H1 (cell line): ENCODE results near the gene DRC7. TPM values are rescaled to one million over a fixed set of nuclear protein-coding genes. Genes with fewer than 3 reads are reported as not detected.

Experiments
- CTCF ChIA-PET: fragments of 300-600 bp; sonication (Branson Sonifier 250); formaldehyde crosslinking; loops from one replicate; lab custom pipeline; 2021; ENCODE audit not compliant: partially characterized antibody; lab: Charles Lee
- POLR2A ChIA-PET: fragments of 300-600 bp; sonication (Branson Sonifier 250); formaldehyde crosslinking; loops from one replicate; lab custom pipeline; 2021; ENCODE audit warnings: inconsistent platforms; ENCODE audit not compliant: partially characterized antibody; lab: Charles Lee
- DNase-seq, 2 experiments: peaks; one replicate each; pipeline versions ENCODE4 v3.0.0 to v3.0.0-alpha.2; 2010 to 2022; ENCODE audit warnings: low spot score in 2 of 2, low read depth in 1 of 2, mixed read lengths in 1 of 2
- FAIRE-seq: peaks from 2 replicates; lab custom pipeline; 2011; peaks lifted over from hg19 to GRCh38; lab: Jason Lieb, UNC
- H2AFZ ChIP-seq: 2 replicates; pipeline ENCODE4 v1.8.1; 2012; ENCODE audit warnings: low read length, inconsistent platforms
- H2AK5ac ChIP-seq: 2 replicates; pipeline ENCODE4 v1.6.1; 2013; ENCODE audit warnings: low read depth, low read length
- H2BK120ac ChIP-seq: replicated peaks from 2 replicates; pipeline ENCODE3; 2013; ENCODE audit warnings: low read depth, low read length, inconsistent platforms
- H2BK12ac ChIP-seq: 2 replicates; pipeline ENCODE4 v1.6.1; 2013; ENCODE audit warnings: low read depth, low read length
- H2BK15ac ChIP-seq: 2 replicates; pipeline ENCODE4 v1.6.1; 2013; ENCODE audit warnings: low read length
- H2BK20ac ChIP-seq: 2 replicates; pipeline ENCODE4 v1.6.1; 2013; ENCODE audit warnings: low read length
- H2BK5ac ChIP-seq: 2 replicates; pipeline ENCODE4 v1.6.1; 2013; ENCODE audit warnings: low read depth, low read length
- H3K14ac ChIP-seq: 2 replicates; pipeline ENCODE4 v1.6.1; 2013; ENCODE audit warnings: inconsistent platforms; ENCODE audit not compliant: insufficient read length
- H3K18ac ChIP-seq: 2 replicates; pipeline ENCODE4 v1.6.1; 2013; ENCODE audit warnings: low read length; ENCODE audit errors: extremely low read depth
- H3K23ac ChIP-seq: 2 replicates; pipeline ENCODE4 v1.6.1; 2013; ENCODE audit warnings: inconsistent platforms; ENCODE audit not compliant: insufficient read length
- H3K23me2 ChIP-seq: 2 replicates; pipeline ENCODE4 v1.6.1; 2013; ENCODE audit warnings: low read depth, low read length
- H3K27ac ChIP-seq: 2 replicates; pipeline ENCODE4 v1.6.1; 2011; ENCODE audit warnings: low read depth, low read length, inconsistent platforms
- H3K27me3 ChIP-seq, 4 experiments: replicated peaks in 1 of 4; 1 replicate in 1 of 4; 2 replicates in 3 of 4; pipeline versions ENCODE4 v1.6.1 to v1.8.1; 2011 to 2013; ENCODE audit warnings: low read length in 3 of 4, mild to moderate bottlenecking in 3 of 4, inconsistent platforms in 2 of 4, mixed read lengths in 2 of 4, moderate library complexity in 1 of 4; ENCODE audit not compliant: control insufficient read depth in 3 of 4, insufficient read depth in 3 of 4; ENCODE audit errors: extremely low read depth in 1 of 4
- H3K36me3 ChIP-seq, 4 experiments: 2 replicates each; pipeline versions ENCODE4 v1.6.1 to v1.8.1; 2011 to 2013; ENCODE audit warnings: mild to moderate bottlenecking in 4 of 4, low read length in 3 of 4, moderate library complexity in 2 of 4, control low read depth in 1 of 4, inconsistent platforms in 1 of 4; ENCODE audit not compliant: insufficient read depth in 4 of 4, control insufficient read depth in 2 of 4
- H3K4ac ChIP-seq: replicated peaks from 2 replicates; pipeline ENCODE3; 2013; ENCODE audit warnings: low read length, low read depth, mixed read lengths, inconsistent platforms; ENCODE audit not compliant: insufficient read length
- H3K4me1 ChIP-seq, 4 experiments: replicated peaks in 1 of 4; 1 replicate in 1 of 4; 2 replicates in 3 of 4; pipeline versions ENCODE4 v1.6.1 to v1.8.1; 2011 to 2013; ENCODE audit warnings: low read length in 3 of 4, inconsistent platforms in 2 of 4, mixed read lengths in 1 of 4; ENCODE audit not compliant: insufficient read depth in 4 of 4, control insufficient read depth in 3 of 4
- H3K4me2 ChIP-seq, 2 experiments: 2 replicates each; pipeline versions ENCODE4 v1.6.1 to v1.8.1; 2011 to 2013; ENCODE audit warnings: low read depth in 2 of 2, low read length in 2 of 2, control low read depth in 1 of 2, inconsistent platforms in 1 of 2, mild to moderate bottlenecking in 1 of 2; ENCODE audit not compliant: insufficient read depth in 1 of 2
- H3K4me3 ChIP-seq, 4 experiments: fragments of 200-600, 300-600 bp in 1 of 4; sonication (generic), shearing (Covaris generic), sonication (Bioruptor Twin) in 1 of 4; 2 replicates each; pipeline versions ENCODE4 v1.5.1 to v1.8.1; 2011 to 2016; ENCODE audit warnings: low read length in 4 of 4, low read depth in 3 of 4, control low read depth in 2 of 4, inconsistent platforms in 2 of 4, mild to moderate bottlenecking in 2 of 4, mixed read lengths in 1 of 4, moderate library complexity in 1 of 4; ENCODE audit not compliant: insufficient read depth in 2 of 4; ENCODE audit errors: extremely low read depth in 1 of 4
- H3K56ac ChIP-seq: replicated peaks from 2 replicates; pipeline ENCODE3; 2013; ENCODE audit warnings: low read depth, mild to moderate bottlenecking, mixed read lengths, low read length, inconsistent platforms; ENCODE audit not compliant: insufficient read length
- H3K79me1 ChIP-seq: 2 replicates; pipeline ENCODE4 v1.6.1; 2013; ENCODE audit warnings: low read depth, low read length, control low read depth
- H3K79me2 ChIP-seq, 2 experiments: 2 replicates each; pipeline versions ENCODE4 v1.6.1 to v1.8.1; 2012 to 2013; ENCODE audit warnings: low read length in 2 of 2, mild to moderate bottlenecking in 2 of 2, inconsistent platforms in 1 of 2; ENCODE audit not compliant: insufficient read depth in 2 of 2, control insufficient read depth in 1 of 2
- H3K9ac ChIP-seq, 4 experiments: replicated peaks in 1 of 4; 1 replicate in 1 of 4; 2 replicates in 3 of 4; pipeline versions ENCODE4 v1.6.1 to v1.8.1; 2011 to 2013; ENCODE audit warnings: low read depth in 3 of 4, low read length in 3 of 4, control low read depth in 2 of 4, mild to moderate bottlenecking in 2 of 4, moderate library complexity in 2 of 4, inconsistent platforms in 1 of 4; ENCODE audit errors: extremely low read depth in 1 of 4
- H3K9me3 ChIP-seq, 2 experiments: 2 replicates each; pipeline versions ENCODE4 v1.6.1 to v1.8.1; 2012 to 2013; ENCODE audit warnings: mild to moderate bottlenecking in 2 of 2, moderate library complexity in 2 of 2, control low read depth in 1 of 2, inconsistent platforms in 1 of 2, low read depth in 1 of 2, low read length in 1 of 2, mixed read lengths in 1 of 2; ENCODE audit not compliant: insufficient read depth in 2 of 2
- H4K20me1 ChIP-seq, 2 experiments: replicated peaks in 1 of 2; 2 replicates each; pipeline versions ENCODE3 to v1.8.1; 2011 to 2013; ENCODE audit warnings: inconsistent platforms in 2 of 2, low read length in 2 of 2, mild to moderate bottlenecking in 1 of 2; ENCODE audit not compliant: insufficient read depth in 2 of 2, control insufficient read depth in 1 of 2
- H4K5ac ChIP-seq: 2 replicates; pipeline ENCODE4 v1.6.1; 2013; ENCODE audit warnings: low read length, low read depth, mixed read lengths, inconsistent platforms; ENCODE audit not compliant: insufficient read length
- H4K8ac ChIP-seq: 2 replicates; pipeline ENCODE4 v1.8.0; 2013; ENCODE audit warnings: mild to moderate bottlenecking, moderate library complexity, low read length, inconsistent platforms; ENCODE audit not compliant: insufficient read depth; ENCODE audit errors: extremely low read depth
- H4K91ac ChIP-seq: replicated peaks from 2 replicates; pipeline ENCODE3; 2013; ENCODE audit warnings: low read length, mixed read lengths, inconsistent platforms; ENCODE audit not compliant: insufficient read length
- CREB1 ChIP-seq: IDR thresholded peaks from 2 replicates; pipeline ENCODE4 v1.6.1; 2012; ENCODE audit warnings: inconsistent platforms
- EGR1 ChIP-seq: IDR thresholded peaks from 2 replicates; pipeline ENCODE4 v1.6.1; 2011; ENCODE audit warnings: low read depth, low read length, borderline replicate concordance
- EZH2 ChIP-seq: fragments of 200-600 bp; sonication (generic); IDR thresholded peaks from 2 replicates; pipeline ENCODE4 v1.7.1; 2012; ENCODE audit warnings: low read depth, mild to moderate bottlenecking, moderate library complexity, low read length, inconsistent platforms; ENCODE audit not compliant: severe bottlenecking
- GABPA ChIP-seq: IDR thresholded peaks from 2 replicates; pipeline ENCODE4 v1.6.1; 2011; ENCODE audit warnings: mild to moderate bottlenecking, low read length, moderate library complexity, borderline replicate concordance; ENCODE audit not compliant: insufficient read depth
- KDM1A ChIP-seq: fragments of 200-600, 300-600 bp; sonication (generic); IDR thresholded peaks from 2 replicates; pipeline ENCODE4 v1.7.1; 2016; ENCODE audit warnings: mild to moderate bottlenecking, low read length, borderline replicate concordance
- NANOG ChIP-seq: IDR thresholded peaks from 2 replicates; pipeline ENCODE4 v1.6.1; 2011; ENCODE audit warnings: low read length, low read depth, mild to moderate bottlenecking, inconsistent platforms; ENCODE audit not compliant: insufficient read depth, poor library complexity, severe bottlenecking
- POU5F1 ChIP-seq: IDR thresholded peaks from 2 replicates; pipeline ENCODE4 v1.6.1; 2011; ENCODE audit warnings: low read depth, mild to moderate bottlenecking, low read length, moderate library complexity
- SIX5 ChIP-seq: IDR thresholded peaks from 2 replicates; pipeline ENCODE4 v1.6.1; 2011; ENCODE audit warnings: mild to moderate bottlenecking, low read depth, low read length
- SP1 ChIP-seq: IDR thresholded peaks from 2 replicates; pipeline ENCODE4 v1.6.1; 2011; ENCODE audit warnings: low read depth, low read length
- TBP ChIP-seq: IDR thresholded peaks from 2 replicates; pipeline ENCODE4 v1.6.1; 2011; ENCODE audit warnings: low read depth, low read length, improper control_type of control experiment
- YY1 ChIP-seq: IDR thresholded peaks from 2 replicates; pipeline ENCODE4 v1.6.1; 2011; ENCODE audit warnings: low read depth, mild to moderate bottlenecking, low read length
- ZNF274 ChIP-seq: IDR thresholded peaks from 2 replicates; pipeline ENCODE4 v1.7.0; 2012; ENCODE audit warnings: low read length, borderline replicate concordance; ENCODE audit errors: extremely low read depth
- WGBS, 2 experiments: shearing (Covaris generic) in 1 of 2; methylation state at CpG; one replicate each; pipeline versions ENCODE4 v1.1.6 to v1.1.7; 2013 to 2015; ENCODE audit warnings: low lambda C conversion rate in 2 of 2, mixed read lengths in 2 of 2, inconsistent platforms in 1 of 2, low coverage in 1 of 2, missing lambda C conversion rate in 1 of 2; ENCODE audit not compliant: insufficient replicate concordance in 2 of 2, insufficient coverage in 1 of 2, insufficient read length in 1 of 2; ENCODE audit errors: extremely low coverage in 1 of 2, missing lambda C conversion rate in 1 of 2; 5-methylcytosine and 5-hydroxymethylcytosine counted together
- polyA plus RNA-seq, 7 experiments: library from polyadenylated mRNA; depleted of rRNA in 3 of 7; stranded (reverse) in 5 of 7; unstranded in 2 of 7; fragments of >200 nt in 5 of 7; fragments of 200-250 nt in 2 of 7; gene quantifications; 1 replicate in 5 of 7; 2 replicates in 1 of 7; 4 replicates in 1 of 7; pipeline versions ENCODE4 v1.2.1 to v1.2.3, GENCODE V29; 2011 to 2013; ENCODE audit warnings: missing spikeins in 2 of 7, mixed read lengths in 2 of 7
- total RNA-seq: library from RNA; stranded (reverse); fragmentation: NEBNext Ultra II Directional; extraction: Animal tissue kit (Norgen Biotek cat#: 25700); gene quantifications from 2 replicates; pipeline ENCODE4 v1.2.1, GENCODE V29; 2021

The DRC7 gene
- total and polyA plus RNA-seq, 2 of the 8 experiments (the other 6 are each of a cell fraction or from before 2014, with no cell fraction given), result 0.14 TPM; not detected in 1

GRCh38 chr16:57775661-57776469 lies 81.3 kb downstream of the DRC7 start:
- ChIA-PET CTCF (interaction anchor here (0.5 to 22.4 kb wide), 45 partner anchors 8 to 354 kb away, joined by 3 to 279 read pairs (median 4); partner anchors contain the start of gene KIFC3), POLR2A (interaction anchor here (0.6 to 1.5 kb wide), 4 partner anchors 11 to 43 kb away, joined by 3 to 4 read pairs (median 3); partner anchors contain the start of gene KATNB1)
- DNase-seq (peak; percentile 84 to 94), FAIRE-seq (peak; percentile 85)
- Histone ChIP-seq H4K8ac (no peak overlapping the region; the same call in 1 of the 2 replicates), H3K9ac (peak overlapping the region in 1 of 4 experiments; percentile 9; a peak in 1 of 7 replicates), H3K4ac (no peak overlapping the region), H3K23ac (no peak overlapping the region), H4K20me1 (no peaks in the 10 kb centered on the region), H4K91ac (no peak overlapping the region), H3K79me1 (no peaks in the 10 kb centered on the region), H3K56ac (no peak overlapping the region), H2BK12ac (no peak overlapping the region), H2AFZ (peak overlapping the region; percentile 42; the same call in 1 of the 2 replicates), H4K5ac (no peak overlapping the region), H3K18ac (no peak overlapping the region), H3K27me3 (peaks cover 0 to 4% (median 1%) of the 10 kb centered on the region in 4 experiments; a peak in 3 of 7 replicates), H3K4me1 (peaks cover 6 to 19% (median 17%) of the 10 kb centered on the region in 4 experiments), H3K4me2 (peak overlapping the region; percentile 2 to 55), H3K14ac (no peak overlapping the region), H3K27ac (no peak overlapping the region), H3K9me3 (no peaks in the 10 kb centered on the region), H3K23me2 (no peaks in the 10 kb centered on the region; the same call in 1 of the 2 replicates), H2BK120ac (no peak overlapping the region), H2AK5ac (no peak overlapping the region), H2BK15ac (no peak overlapping the region), H3K4me3 (peak overlapping the region in 1 of 4 experiments; percentile 16; a peak in 3 of 8 replicates), H3K36me3 (no peaks in the 10 kb centered on the region), H2BK5ac (no peak overlapping the region), H2BK20ac (no peak overlapping the region), H3K79me2 (no peaks in the 10 kb centered on the region)
- 18% methylated on average over 22 of the region's 23 CpGs; no CpG with 5 or more reads in 1 of the 2 experiments for WGBS, 2 experiments
- peak; percentile 46 for TF ChIP-seq NANOG
- peak; percentile 70; the same call in 1 of the 2 replicates for TF ChIP-seq YY1
- no peak for TF ChIP-seq SIX5
- no peak for TF ChIP-seq EZH2
- TF ChIP-seq ZNF274, result no peak
- peak; percentile 42; the same call in 1 of the 2 replicates for TF ChIP-seq SP1
- no peak for TF ChIP-seq KDM1A
- peak; percentile 64; the same call in 1 of the 2 replicates for TF ChIP-seq GABPA
- TF ChIP-seq EGR1, result 0 out of 2 replicates have a peak, but pooled peaks have one; percentile 19
- no peak for TF ChIP-seq POU5F1
- TF ChIP-seq CREB1, result peak; percentile 56
- peak; percentile 42; the same call in 1 of the 2 replicates for TF ChIP-seq TBP
